ENCODE results near the gene TMEFF2.

Gene TMEFF2

DNA sequence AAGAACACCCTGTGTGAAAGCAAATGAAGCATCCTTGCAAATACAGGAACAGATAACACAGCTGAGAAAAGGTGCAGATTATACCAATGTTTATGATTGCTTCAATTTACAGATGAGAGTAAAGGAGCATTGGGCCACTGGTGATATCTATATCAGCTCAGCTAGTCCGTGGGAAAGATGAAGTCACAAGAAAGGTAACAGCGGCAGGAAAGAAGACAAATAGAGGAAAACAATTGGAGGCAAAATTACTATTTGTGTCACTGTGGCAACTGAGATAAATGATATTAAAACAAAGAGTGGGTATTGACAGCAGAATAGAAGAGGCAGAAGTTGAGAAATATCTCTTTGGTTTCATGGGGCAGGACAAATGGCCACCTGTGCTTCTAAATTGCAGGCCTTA, 226.6 kb downstream of the TMEFF2 start:
- no peak for DNase-seq (ENCODE audit: low read depth in 2 of 2)

GRCh38 chr2:191965733-191966132, 229.0 kb downstream of the TMEFF2 start:
- no peak for DNase-seq (ENCODE audit: low read depth in 2 of 2)

GRCh38 chr2:191961556-191961955, 233.2 kb downstream of the TMEFF2 start:
- no peak for DNase-seq (ENCODE audit: low read depth in 2 of 2)

DNA sequence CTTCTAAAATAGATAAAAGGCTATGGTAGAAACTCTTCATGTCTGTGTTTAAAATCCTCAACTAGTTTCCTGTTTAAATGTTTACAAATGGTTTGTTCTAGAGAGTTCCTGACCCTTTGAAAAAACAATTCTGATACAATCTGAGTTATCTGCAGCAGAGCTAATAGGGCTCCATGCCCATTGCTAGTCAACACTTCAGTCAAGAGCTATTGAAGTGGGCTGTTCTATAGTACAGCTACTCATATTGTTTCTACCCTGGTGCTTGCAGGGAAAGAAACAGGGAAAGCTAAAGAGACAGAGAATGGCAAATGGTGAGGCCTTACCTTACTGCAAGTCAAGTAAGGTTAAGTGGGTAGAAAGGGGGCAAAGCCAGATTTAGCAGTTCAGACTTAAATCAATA, 235.5 kb downstream of the TMEFF2 start:
- DNase-seq (ENCODE audit: low read depth in 2 of 2), result no peak

DNA sequence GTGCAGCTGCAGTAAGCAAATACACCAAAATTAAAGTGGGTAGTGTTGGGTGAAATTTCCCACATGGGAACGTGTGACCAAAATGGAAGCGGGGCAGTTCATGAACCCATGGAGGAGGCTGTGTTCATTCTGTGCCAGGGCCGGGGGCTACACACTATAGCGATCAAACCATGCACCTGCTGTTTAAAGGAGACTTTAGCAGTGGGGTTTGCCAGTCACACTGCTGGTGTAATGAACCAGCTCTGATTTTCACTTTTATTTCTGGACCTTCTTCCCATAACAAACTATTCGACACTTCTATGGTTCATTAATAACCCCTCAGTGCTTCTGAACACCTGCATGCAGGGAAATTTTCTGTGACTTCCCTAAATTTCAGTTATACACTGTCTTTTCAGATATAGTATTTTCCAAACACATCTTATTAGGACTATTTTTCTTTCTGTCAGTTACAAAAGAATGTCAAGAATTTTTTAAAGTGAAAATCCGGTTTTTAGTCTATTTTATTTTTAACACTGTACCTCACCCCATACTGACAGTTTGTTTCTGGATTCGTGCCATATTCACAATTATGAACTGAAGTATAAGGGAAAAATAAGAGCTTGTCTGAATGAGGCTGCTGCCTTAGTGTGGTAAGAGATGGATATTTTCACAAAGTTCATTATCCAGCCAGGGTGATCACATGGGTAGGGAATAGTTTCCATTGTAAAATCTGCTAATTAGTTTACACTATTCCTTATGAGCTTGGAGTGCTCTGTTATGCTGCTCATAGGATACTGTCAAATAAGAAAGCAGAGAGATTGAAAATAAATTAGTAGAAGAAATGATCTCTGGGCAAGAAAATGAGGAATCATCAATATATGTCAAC, 236.5 kb downstream of the TMEFF2 start:
- no peak for DNase-seq (ENCODE audit: low read depth in 2 of 2)

DNA sequence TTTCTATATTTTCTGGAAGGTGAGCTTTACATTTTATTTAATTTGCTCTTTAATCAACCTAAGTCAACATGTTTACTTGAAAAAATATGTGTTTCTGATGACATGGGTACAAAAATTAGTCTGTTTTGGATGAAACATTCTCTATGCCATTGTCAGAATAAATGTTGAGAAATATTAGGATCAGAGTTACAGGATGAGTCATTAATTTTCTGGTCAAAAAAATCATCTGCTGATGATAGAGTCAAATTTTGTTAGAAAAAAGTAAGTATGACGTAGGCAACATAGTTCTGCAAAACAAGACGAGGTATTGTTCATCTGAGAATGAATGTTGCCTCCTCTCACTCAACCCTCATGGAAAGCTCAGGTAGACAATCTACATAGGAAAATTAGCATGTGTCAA, 240.3 kb downstream of the TMEFF2 start:
- DNase-seq (ENCODE audit: low read depth in 2 of 2), result no peak

- DNase-seq (ENCODE audit: low read depth in 2 of 2), result no peak
Observed at GRCh38 chr2:191952515-191953270, 242.0 kb downstream of the TMEFF2 start.

DNA sequence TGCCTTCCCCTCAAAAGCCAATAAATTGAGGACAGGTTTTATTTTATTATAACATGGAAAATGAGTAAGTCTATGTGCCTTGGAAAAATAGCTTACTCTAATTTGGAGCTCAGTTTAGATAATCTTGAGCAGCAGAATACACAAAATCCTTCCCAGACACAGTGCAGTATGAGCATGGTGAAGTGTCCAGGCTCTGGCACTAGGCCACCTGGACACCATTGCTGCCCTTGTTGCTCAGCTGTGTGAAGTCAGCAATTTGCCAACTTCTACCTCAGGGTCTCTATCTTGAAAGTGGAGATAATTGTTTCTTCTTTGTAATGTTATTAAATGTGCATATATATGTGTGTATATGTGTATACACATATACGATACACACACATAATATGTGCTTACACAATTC, 242.9 kb downstream of the TMEFF2 start:
- DNase-seq (ENCODE audit: low read depth in 2 of 2), result no peak

DNA sequence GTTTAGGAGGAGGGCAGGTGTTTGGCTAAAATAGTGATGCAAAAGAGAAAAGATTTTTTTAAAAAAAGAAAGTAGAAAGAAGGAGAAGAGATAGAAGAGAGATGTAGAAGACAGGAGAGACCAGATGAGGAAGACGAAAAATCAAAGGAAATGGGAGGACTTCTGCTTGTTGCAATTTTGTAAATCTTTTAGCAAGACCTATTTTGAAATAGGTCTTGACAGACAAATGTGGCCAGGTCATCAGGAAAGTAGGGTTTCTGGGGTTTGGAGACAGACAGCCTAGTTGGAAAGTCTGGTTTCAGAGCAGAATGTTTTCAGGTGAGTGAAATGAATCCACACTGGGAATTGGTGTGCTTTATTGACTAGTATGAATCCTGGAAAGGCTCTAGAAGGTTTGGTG, 243.4 kb downstream of the TMEFF2 start:
- no peak for DNase-seq (ENCODE audit: low read depth in 2 of 2)

GRCh38 chr2:191950132-191950874, 244.4 kb downstream of the TMEFF2 start:
- no peak for DNase-seq (ENCODE audit: low read depth in 2 of 2)

DNA sequence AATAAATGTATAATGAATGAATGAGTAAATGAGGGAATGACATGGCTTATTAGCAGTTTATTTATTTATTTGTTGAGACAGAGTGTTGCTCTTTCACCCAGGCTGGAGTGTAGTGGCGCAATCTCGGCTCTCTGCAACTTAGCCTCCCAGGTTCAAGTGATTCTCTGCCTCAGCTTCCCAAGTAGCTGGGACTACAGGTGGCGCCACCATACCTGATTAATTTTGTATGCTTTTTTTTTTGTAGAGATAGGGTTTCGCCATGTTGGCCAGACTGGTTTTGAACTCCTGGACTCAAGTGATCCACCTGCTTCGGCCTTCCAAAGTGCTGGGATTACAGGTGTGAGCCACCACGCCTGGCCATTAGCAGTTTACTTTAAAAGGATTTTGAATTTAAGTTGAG, 247.5 kb downstream of the TMEFF2 start:
- DNase-seq (ENCODE audit: low read depth in 2 of 2), result no peak

DNA sequence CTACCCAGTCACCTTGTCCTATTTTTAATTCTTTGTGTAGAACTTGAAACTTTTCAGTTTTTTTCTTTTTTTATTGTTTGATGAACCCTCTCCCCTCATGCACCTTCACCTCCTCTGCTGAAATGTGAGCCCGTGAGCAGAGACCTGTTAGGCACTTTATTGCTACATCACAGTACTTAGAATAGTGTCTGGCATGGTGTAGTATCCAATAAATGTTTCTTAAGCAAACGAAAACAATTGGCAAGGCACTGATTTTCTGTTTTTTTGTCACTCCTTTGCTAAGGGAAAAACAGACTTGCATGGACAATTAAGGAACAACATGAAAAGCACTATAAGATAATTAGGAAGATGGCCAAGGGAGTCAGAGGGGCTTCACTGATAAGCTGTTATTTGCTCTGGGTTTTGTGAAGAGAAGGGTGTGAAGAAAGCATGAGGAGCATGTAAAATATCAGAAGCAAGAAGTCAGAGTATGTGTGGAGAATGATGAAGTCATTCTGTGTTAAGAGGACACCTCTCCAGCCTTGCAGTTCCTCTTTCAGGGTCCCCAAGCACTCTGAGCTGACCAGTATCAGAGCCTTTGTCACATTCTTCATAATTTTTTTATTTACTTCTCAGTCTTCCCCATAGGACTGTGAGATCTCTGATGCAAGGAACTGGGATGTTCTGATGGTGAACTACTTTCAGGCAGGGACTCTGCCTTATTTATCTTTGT, 248.1 kb downstream of the TMEFF2 start:
- DNase-seq (ENCODE audit: low read depth in 2 of 2), result no peak

DNA sequence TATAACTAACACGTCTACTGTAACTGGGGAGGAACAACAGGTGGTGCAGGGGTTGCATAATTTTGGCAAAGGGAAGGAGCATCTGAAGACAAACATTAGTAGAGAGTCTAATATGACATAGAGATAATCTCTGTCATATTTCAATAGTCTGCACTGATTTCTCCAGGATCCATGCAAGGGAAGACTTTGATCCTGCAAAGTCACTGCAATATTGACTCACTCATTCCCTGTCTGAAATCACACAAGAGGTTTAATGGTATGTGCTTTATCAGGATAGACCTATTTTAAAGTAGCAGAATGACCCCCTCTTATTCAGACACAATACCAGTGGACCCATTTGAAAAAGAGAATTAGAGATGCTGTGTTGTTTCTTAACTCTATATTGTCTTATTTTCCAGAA, 249.1 kb downstream of the TMEFF2 start:
- no peak for DNase-seq (ENCODE audit: low read depth in 2 of 2)

- DNase-seq (ENCODE audit: low read depth in 2 of 2), result no peak
Observed at GRCh38 chr2:191942739-191943103, 252.0 kb downstream of the TMEFF2 start.

- no peak for DNase-seq (ENCODE audit: low read depth in 2 of 2)
Observed at GRCh38 chr2:191942090-191942738, 252.5 kb downstream of the TMEFF2 start.

DNA sequence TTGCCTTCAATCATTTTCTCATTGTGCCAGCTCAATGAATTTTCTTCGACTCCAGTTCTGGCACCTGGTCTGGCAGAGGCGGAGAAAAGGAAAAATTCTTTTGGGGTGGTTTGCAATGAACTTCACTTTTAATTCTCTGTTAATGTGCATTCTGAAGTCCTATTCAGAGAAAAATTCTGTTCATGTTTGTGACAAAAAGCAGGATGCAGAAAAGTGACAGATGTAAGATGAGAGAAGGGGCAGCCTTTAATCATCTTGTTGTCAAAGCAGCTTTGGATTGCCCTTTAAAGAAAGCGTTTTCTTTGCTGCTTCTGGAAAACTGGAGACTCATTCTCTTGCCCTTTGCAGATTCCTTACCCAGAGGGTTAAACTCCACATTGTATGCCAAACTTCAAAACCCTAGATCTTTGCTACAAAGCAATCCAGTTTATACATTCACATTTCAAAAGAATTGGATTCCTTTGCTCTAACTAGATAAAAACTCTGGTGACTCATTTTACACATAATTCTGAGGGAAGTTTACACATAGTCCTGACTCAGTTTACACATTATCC, 253.3 kb downstream of the TMEFF2 start:
- DNase-seq (ENCODE audit: low read depth in 2 of 2), result no peak

GRCh38 chr2:191938779-191939178, 256.0 kb downstream of the TMEFF2 start:
- no peak for DNase-seq (ENCODE audit: low read depth in 2 of 2)

- DNase-seq (ENCODE audit: low read depth in 2 of 2), result no peak
Observed at GRCh38 chr2:191936882-191937405, 257.8 kb downstream of the TMEFF2 start.

- DNase-seq (ENCODE audit: low read depth in 2 of 2), result no peak
Observed at GRCh38 chr2:191935247-191935646, 259.5 kb downstream of the TMEFF2 start.

- no peak for DNase-seq (ENCODE audit: low read depth in 2 of 2)
Observed at GRCh38 chr2:191933307-191934105, 261.2 kb downstream of the TMEFF2 start.

Data from stimulated activated CD8-positive, alpha-beta memory T cell treated with anti-CD3 and anti-CD28 coated beads, Interleukin-15, amount 100 ng/mL, for 4 hours (primary cell).